ENCODE results near the gene HMGN4. TPM values are rescaled to one million over a fixed set of nuclear protein-coding genes. Genes with fewer than 3 reads are reported as not detected.

Gene HMGN4
- total RNA-seq, 1 experiment from 2014 or later, result 54.8 TPM

GRCh38 chr6:26495281-26495680, 42.9 kb upstream of the HMGN4 start:
- BruUV-seq (replicated peaks), result no TSS peak
- Histone ChIP-seq H4K20me1 (ENCODE audit: low read length) (no peaks in the 10 kb centered on the region), H3K4me3 (ENCODE audit: low read length) (no peak overlapping the region), H3F3A (ENCODE audit: low read length, unreplicated experiment) (no peaks in the 10 kb centered on the region), H3K27me3 (ENCODE audit: low read length) (no peaks in the 10 kb centered on the region), H3K9ac (ENCODE audit: low read length) (no peak overlapping the region), H3K27ac (ENCODE audit: low read length) (no peak overlapping the region), H3K9me3 (ENCODE audit: low read length) (no peaks in the 10 kb centered on the region), H2AFZ (ENCODE audit: low read length) (no peak overlapping the region), H3K9me2 (replicated peaks; ENCODE audit: low read length) (no peaks in the 10 kb centered on the region), H3K4me1 (ENCODE audit: insufficient read depth, low read length) (no peaks in the 10 kb centered on the region), H3K36me3 (ENCODE audit: low read depth, low read length) (no peaks in the 10 kb centered on the region), H3K79me2 (ENCODE audit: low read length) (no peaks in the 10 kb centered on the region), H3K4me2 (ENCODE audit: low read length) (no peak overlapping the region)
- ChIA-PET CTCF (no interaction called here), POLR2A (ENCODE audit: unreplicated experiment) (no interaction called here)
- ATAC-seq (no peak), DNase-seq (no peak)
- intact Hi-C loops (cut with micrococcal nuclease), result no loop called here
- TF ChIP-seq CTCF (conservative IDR thresholded peaks at IDR 0.05; ENCODE audit: low read depth, low read length), result no peak
- TF ChIP-seq EZH2 (IDR thresholded peaks at IDR 0.05; ENCODE audit: low read length, unreplicated experiment), result no peak
- TF ChIP-seq EZH2phosphoT487 (IDR thresholded peaks at IDR 0.05; ENCODE audit: borderline replicate concordance, low read length), result no peak

- no TSS peak for BruUV-seq (replicated peaks)
- Histone ChIP-seq H3K4me3 (ENCODE audit: low read length) (no peak overlapping the region), H4K20me1 (ENCODE audit: low read length) (no peaks in the 10 kb centered on the region), H3K79me2 (ENCODE audit: low read length) (no peaks in the 10 kb centered on the region), H3K9ac (ENCODE audit: low read length) (no peak overlapping the region), H3K4me2 (ENCODE audit: low read length) (no peak overlapping the region), H3K27me3 (ENCODE audit: low read length) (no peaks in the 10 kb centered on the region), H3F3A (ENCODE audit: low read length, unreplicated experiment) (no peaks in the 10 kb centered on the region), H3K9me3 (ENCODE audit: low read length) (no peaks in the 10 kb centered on the region), H3K9me2 (replicated peaks; ENCODE audit: low read length) (no peaks in the 10 kb centered on the region), H3K4me1 (ENCODE audit: insufficient read depth, low read length) (peaks cover 7% of the 10 kb centered on the region; the same call in 1 of the 2 replicates), H3K27ac (ENCODE audit: low read length) (no peak overlapping the region), H2AFZ (ENCODE audit: low read length) (no peak overlapping the region), H3K36me3 (ENCODE audit: low read depth, low read length) (no peaks in the 10 kb centered on the region)
- DNase-seq, result no peak
- POLR2A ChIA-PET (ENCODE audit: unreplicated experiment), result no interaction called here
- no peak for ATAC-seq
- TF ChIP-seq EZH2phosphoT487 (IDR thresholded peaks at IDR 0.05; ENCODE audit: borderline replicate concordance, low read length), result no peak
- no peak for TF ChIP-seq CTCF (conservative IDR thresholded peaks at IDR 0.05; ENCODE audit: low read depth, low read length)
- no peak for TF ChIP-seq EZH2 (IDR thresholded peaks at IDR 0.05; ENCODE audit: low read length, unreplicated experiment)
- intact Hi-C loops (cut with micrococcal nuclease), result no loop called here
- CTCF ChIA-PET, result interaction anchor here (0.5 kb wide), 1 partner anchor 74 kb away, joined by 3 read pairs; no protein-coding TSS in a partner anchor
Measured at GRCh38 chr6:26497610-26498009, 40.6 kb upstream of the HMGN4 start.

GRCh38 chr6:26500102-26500501, 38.1 kb upstream of the HMGN4 start, which contains the start of gene BTN1A1:
BTN1A1 (plus strand) TSS chr6:26500303; CDS start chr6:26501287, 984 bp downstream.
- DNase-seq (no peak), ATAC-seq (no peak)
- TF ChIP-seq CTCF (conservative IDR thresholded peaks at IDR 0.05; ENCODE audit: low read depth, low read length) (no peak), EZH2 (IDR thresholded peaks at IDR 0.05; ENCODE audit: low read length, unreplicated experiment) (no peak), EZH2phosphoT487 (IDR thresholded peaks at IDR 0.05; ENCODE audit: borderline replicate concordance, low read length) (no peak)
- ChIA-PET POLR2A (ENCODE audit: unreplicated experiment) (no interaction called here), CTCF (interaction anchor here (0.7 kb wide), 1 partner anchor 157 kb away, joined by 4 read pairs; no protein-coding TSS in a partner anchor)
- H3K4me1 ChIP-seq (ENCODE audit: insufficient read depth, low read length), result peaks cover 7% of the 10 kb centered on the region; the same call in 1 of the 2 replicates
- H3K9me3 ChIP-seq (ENCODE audit: low read length), result no peaks in the 10 kb centered on the region
- H3K79me2 ChIP-seq (ENCODE audit: low read length), result no peaks in the 10 kb centered on the region
- intact Hi-C loops (cut with micrococcal nuclease), result no loop called here
- no peak within 1 kb of the TSS for H2AFZ ChIP-seq (ENCODE audit: low read length)
- no peaks in the 10 kb centered on the region for H3K27me3 ChIP-seq (ENCODE audit: low read length)
- H3K4me3 ChIP-seq (ENCODE audit: low read length), result no peak within 1 kb of the TSS
- H4K20me1 ChIP-seq (ENCODE audit: low read length), result no peaks in the 10 kb centered on the region
- BruUV-seq (replicated peaks), result no TSS peak
- no peak within 1 kb of the TSS for H3K4me2 ChIP-seq (ENCODE audit: low read length)
- no peaks in the 10 kb centered on the region for H3K9me2 ChIP-seq (replicated peaks; ENCODE audit: low read length)
- no peaks in the 10 kb centered on the region for H3F3A ChIP-seq (ENCODE audit: low read length, unreplicated experiment)
- H3K36me3 ChIP-seq (ENCODE audit: low read depth, low read length), result no peaks in the 10 kb centered on the region
- H3K9ac ChIP-seq (ENCODE audit: low read length), result no peak within 1 kb of the TSS
- H3K27ac ChIP-seq (ENCODE audit: low read length), result no peak within 1 kb of the TSS
